HT-29 (cell line): ENCODE measurements around the gene CCDC134. TPM values are rescaled to one million over a fixed set of nuclear protein-coding genes. Genes with fewer than 3 reads are reported as not detected.
"Not testable (repeated sequence)": the region's sequence is repeated elsewhere in the genome, so short reads cannot be mapped to it uniquely, and the experiment has no call there.

ENCODE experiments used
- DNase-seq: peaks from one replicate; pipeline ENCODE4 v3.0.0-alpha.2; 2015; ENCODE audit warnings: low spot score
- total RNA-seq: library from RNA; depleted of rRNA; stranded (reverse); fragments of >200 nt; shearing (Covaris generic); gene quantifications from 2 replicates; pipeline ENCODE4 v1.2.3, GENCODE V29; 2014

The CCDC134 gene
- total RNA-seq, 1 experiment from 2014 or later, result 14.6 TPM

DNA sequence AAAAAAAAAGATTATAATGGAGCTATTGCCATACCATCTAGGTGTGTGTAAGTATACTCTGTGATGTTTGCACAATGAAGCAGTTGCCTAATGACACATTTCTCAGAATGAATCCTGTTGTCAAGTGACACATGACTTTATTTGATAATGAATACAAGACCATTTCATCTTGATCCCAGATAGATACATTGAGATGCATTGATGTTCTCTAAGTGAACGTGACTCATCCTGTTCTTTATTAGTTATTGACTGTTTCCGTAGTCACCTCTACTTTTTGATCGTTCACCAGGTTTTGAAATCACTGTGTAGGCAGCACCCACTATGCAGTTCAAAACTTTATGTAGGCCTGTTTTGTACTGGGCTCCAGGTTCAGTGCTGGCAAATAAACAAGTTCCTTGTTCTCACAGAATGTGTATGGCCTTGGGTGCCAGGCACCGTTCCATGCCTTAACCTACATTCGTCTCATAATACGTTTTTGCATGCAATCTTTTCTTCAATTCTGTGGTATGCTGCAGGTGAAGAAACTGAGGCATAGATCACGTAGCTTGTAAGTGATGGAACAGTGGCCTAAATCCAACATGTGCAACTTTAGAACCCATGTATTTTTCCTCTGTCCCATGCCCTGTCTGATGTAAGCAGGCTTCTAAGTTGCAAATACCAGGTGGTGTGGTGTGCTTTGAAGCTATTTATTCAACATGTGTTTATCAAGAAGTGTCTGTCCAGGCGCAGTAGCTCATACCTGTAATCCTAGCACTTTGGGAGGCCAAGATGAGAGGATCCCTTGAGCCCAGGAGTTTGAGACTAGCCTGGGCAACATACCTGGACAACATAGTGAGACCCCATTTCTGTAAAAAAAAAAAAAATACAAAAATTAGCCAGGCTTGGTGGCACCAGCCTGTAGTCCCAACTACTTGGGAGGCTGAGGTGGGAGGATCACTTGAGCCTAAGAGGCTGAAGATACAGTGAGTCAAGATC lies 42.8 kb downstream of the CCDC134 start:
- DNase-seq, result no peak

GRCh38 chr22:41844036-41844435 lies 43.6 kb downstream of the CCDC134 start:
- no peak for DNase-seq

GRCh38 chr22:41844513-41844912 lies 44.0 kb downstream of the CCDC134 start:
- peak; percentile 62 for DNase-seq

DNA sequence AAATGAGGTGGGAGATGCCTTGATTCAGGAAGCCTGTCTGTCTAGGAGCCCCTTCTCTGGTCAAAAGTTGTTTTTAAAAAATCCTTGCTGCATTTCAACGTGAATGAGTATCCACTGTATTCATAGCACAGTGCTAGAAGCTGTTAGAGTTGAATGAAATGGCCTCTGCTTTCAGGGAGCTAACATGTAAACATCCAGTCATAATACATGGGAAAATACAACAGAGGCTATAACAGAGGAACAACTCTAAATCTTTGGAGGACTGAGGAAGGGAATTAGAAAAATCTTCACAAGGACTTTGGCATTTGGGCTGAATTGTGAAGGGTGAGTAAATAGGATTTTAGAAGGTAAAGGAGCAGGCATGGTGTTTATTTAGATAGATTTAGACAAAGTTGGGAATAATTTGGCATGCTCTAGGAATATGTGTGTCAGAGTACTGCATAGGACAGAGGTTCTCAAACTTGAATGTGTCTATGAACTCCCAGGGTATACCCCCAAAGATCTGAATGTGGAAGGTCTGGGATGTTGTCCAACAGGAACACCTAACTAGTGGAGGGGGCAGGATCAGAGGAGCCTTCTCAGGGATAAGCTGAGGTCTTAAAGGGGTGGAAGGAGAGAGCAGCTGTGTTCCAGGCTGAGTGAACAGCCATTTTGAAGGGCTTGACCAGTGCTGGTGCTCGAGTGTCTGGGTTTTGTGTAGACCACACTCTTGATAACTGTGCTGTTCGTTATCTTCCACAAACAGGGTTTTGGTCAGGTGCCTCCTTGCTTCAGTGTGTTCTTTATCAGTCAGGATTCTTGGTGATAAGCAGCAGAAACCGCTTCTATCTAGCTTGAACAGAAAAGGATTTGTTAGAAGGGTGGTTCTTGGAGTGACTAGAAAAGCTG lies 45.1 kb downstream of the CCDC134 start:
- DNase-seq, result no peak

DNA sequence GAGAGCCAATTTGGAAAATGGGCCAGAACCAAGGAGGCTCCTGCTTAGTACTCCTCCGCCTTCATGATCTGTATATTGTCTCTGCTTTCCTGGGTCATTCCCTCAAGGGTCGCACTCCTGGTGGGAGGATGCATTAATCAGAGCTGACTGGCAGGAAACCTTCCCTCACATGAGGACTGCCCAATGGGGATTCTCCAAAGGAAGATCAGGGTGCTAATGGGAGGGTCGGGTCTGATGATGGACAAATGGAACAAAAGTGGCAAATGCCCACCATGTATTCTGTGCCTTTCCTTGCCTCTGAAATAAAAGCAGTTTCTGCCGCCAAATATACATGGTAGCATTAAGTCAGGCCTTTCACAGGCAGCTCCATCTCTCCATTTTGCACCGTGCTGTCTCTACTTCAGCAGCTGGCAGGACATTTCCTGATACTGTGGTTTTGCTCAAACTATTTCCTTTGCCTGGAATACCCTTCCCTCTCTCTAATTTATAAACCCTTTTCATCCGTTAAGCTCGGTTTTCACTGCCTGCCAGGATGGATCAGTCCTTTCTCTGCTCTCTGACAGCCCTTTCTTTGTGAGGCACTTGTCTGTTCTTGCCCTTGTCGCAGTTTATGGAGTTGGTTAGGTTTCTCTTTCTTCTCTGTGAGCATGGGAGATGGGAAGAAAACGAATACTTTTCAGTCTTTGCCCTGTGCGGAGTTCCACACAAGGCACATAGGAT lies 45.9 kb downstream of the CCDC134 start:
- no peak for DNase-seq

DNA sequence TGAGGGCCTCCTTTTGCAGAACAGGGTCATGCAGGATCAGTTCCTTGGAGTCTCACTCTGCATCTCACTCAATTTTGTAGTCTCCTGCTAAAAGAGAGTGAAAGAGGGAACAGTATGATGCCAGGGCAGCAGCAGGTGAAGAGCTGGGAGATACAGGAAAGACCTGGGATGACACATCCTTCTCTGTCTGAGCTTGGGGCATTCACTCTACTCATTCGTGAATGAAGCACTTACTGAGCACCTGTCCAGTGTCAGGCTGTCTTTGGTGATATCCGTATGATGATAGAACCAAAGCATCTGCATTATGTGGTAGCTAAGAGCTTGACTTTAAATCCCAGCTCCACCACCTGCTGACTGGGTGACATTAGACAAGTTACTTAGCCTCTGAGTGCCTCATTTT lies 46.8 kb downstream of the CCDC134 start:
- DNase-seq, result no peak

GRCh38 chr22:41848468-41848867 lies 48.0 kb downstream of the CCDC134 start:
- peak; percentile 57 for DNase-seq

DNA sequence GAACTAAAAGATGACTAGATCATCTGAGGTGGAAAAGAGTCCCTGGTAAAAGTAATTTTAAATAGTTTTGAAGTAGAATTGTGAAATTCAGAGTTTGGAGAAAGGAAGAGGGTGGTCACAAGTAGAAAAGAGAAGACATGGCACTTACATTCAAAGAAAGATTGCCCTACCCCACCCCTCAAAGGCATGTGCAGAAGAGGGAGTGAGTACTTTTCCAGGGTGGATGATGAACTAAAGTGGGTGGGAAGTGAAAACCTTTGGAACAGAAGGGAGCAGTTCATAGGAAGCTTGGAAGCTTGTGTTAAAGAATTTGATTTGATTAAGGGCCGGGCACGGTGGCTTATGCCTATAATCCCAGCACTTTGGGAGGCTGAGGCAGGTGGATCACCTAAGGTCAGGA lies 56.0 kb downstream of the CCDC134 start:
- peak; percentile 56 for DNase-seq

DNA sequence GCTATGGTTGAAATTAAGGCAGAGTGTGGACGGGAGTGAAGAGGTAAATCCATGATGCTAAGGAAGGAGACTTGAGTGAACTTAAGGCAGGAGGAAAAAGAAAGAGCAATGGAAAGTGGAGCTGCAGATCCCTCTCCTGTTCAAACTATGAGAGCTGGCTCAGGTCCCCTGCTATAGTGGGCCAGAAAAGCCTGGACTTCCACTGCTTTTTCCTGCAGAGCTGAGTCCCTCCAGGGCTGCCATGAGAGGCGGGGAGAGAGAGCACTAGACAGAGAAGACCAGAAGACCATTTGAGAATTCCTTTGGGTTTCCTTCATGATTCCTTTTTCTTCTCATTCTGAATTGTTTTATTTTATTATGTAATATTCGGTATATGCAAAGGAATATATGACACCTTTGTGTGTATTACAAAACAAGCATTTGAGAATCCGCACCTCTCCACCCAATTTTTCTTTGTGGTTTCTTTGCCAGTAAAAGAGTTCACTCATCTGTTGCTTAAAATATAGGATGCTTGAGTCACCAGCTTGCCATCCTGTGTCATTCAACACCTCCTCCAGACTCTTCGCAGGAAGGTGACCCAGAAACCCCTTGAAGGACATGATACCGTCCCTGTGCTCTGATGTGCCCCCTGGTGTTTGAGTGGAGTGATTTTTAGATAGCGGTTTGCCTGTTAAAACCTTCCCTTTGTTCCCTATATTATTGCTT lies 56.8 kb downstream of the CCDC134 start:
- DNase-seq, result peak; percentile 50

- DNase-seq, result no peak
These were observed 57.4 kb downstream of the CCDC134 start for GRCh38 chr22:41857860-41858199.

- DNase-seq, result no peak
These were observed 61.7 kb downstream of the CCDC134 start for GRCh38 chr22:41862160-41862529.

GRCh38 chr22:41862530-41863266 lies 62.2 kb downstream of the CCDC134 start:
- no peak for DNase-seq

DNA sequence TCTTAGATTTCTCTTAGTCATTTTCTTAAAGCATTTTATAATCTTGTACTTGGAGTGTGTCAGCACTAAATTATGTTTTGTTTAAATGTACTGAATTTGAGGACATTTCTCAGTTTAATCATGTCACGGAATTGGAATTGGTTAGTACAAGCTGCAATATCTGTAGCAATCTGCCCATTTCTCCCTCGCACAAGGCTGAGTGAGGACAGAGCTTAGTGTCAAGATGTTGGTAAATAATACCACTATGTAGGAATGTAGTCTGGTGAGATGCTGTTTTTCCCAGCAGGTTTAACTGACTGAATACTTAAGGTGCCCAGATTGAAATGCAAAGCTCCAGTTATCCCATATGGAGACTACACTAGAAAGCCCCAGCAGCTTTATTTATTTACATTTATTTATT lies 63.0 kb downstream of the CCDC134 start:
- no peak for DNase-seq

GRCh38 chr22:41868556-41868955 lies 68.1 kb downstream of the CCDC134 start:
- no peak for DNase-seq

DNA sequence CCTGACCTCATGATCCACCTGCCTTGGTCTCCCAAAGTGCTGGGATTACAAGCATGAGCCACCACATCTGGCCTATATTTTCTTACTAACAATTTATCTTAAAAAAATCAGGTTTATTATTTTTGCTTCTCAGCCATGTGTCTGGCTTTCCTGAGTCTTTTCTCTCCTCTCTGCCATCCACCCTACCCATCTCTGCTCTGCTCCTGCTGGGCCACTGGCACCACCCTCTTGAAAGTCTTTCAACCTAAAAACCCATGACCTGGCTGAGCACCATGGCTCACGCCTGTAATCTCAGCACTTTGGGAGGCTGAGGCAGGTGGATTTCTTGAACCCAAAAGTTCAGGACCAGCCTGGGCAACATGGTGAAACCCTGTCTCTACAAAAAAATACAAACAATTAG lies 69.6 kb downstream of the CCDC134 start:
- not testable (repeated sequence) for DNase-seq

- DNase-seq, result no peak
These were observed 70.3 kb downstream of the CCDC134 start for GRCh38 chr22:41870786-41871185.

DNA sequence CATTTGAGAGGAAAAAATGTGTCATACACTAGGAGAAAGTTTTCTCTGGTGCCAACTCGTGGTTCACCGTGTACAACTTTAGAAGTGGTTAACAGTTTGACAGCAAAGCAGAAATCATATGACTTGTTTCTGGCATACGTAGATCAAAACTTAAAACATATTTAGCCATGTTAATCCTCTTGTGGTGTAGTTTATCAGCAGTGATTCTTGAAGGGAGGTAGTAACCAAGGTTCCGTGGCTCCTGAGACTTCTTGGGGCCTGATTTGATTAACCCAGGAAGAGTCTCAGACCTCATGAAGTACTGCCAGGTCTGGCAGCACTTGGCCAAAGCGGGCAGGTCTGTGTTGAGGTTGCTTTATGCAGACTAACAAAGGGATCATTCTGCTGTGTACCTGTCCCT lies 72.9 kb downstream of the CCDC134 start:
- no peak for DNase-seq

GRCh38 chr22:41874090-41874489 lies 73.6 kb downstream of the CCDC134 start:
- DNase-seq, result no peak

GRCh38 chr22:41875531-41876270 lies 75.2 kb downstream of the CCDC134 start:
- DNase-seq, result no peak
